Measurements from ENCODE around the gene TAPT1.

- TF ChIP-seq CTCF (conservative IDR thresholded peaks at IDR 0.05; ENCODE audit: low read length) (no peak), EZH2phosphoT487 (IDR thresholded peaks at IDR 0.05; ENCODE audit: borderline replicate concordance) (no peak)
Measured at GRCh38 chr4:16140231-16140878, 85.9 kb downstream of the TAPT1 start.

Measured in Loucy (cell line).